HG03066 (cell line): Measurements from ENCODE around the gene MRPL16.
"Not testable (repeated sequence)": the region's sequence is repeated elsewhere in the genome, so short reads cannot be mapped to it uniquely, and the experiment has no call there.

Source experiments
- ATAC-seq: cut with Tn5 transposase; IDR thresholded peaks from one replicate; pipeline ENCODE4 v1.9.1; 2021; ENCODE audit warnings: low read depth; ENCODE audit not compliant: unreplicated experiment

Gene MRPL16

GRCh38 chr11:59810189-59810910 lies at the start of gene MRPL16:
TSS of gene MRPL16 (minus strand) at chr11:59810778. CDS start at chr11:59810658, 120 bp downstream.
- ATAC-seq, result peak; percentile 96

DNA sequence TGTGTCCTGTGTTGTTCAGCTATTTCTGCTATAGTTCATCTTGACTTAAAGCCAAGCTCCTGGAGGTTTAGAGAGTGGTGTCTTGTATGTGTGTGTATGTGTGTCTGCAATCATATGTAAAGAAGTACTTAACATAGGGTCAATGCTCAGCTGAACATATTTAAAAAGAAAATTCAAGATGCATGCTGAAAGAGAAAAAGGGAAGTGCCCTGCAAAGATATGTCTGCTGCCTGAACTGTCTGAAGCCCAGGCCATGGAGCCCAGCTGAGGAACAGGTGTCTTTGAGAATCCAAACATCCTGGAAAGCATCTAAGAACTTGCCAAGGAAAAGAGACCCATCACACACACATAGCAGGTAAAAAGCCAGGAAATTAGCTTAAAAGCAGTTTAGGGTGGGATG lies 49.1 kb upstream of the MRPL16 start:
- ATAC-seq, result no peak

GRCh38 chr11:59857439-59858434 lies 47.2 kb upstream of the MRPL16 start:
- ATAC-seq, result no peak

- no peak for ATAC-seq
Measured at GRCh38 chr11:59854871-59855270, 44.3 kb upstream of the MRPL16 start.

- ATAC-seq, result not testable (repeated sequence)
Measured at GRCh38 chr11:59851416-59851815, 40.8 kb upstream of the MRPL16 start.

GRCh38 chr11:59849551-59849950 lies 39.0 kb upstream of the MRPL16 start:
- ATAC-seq, result not testable (repeated sequence)

DNA sequence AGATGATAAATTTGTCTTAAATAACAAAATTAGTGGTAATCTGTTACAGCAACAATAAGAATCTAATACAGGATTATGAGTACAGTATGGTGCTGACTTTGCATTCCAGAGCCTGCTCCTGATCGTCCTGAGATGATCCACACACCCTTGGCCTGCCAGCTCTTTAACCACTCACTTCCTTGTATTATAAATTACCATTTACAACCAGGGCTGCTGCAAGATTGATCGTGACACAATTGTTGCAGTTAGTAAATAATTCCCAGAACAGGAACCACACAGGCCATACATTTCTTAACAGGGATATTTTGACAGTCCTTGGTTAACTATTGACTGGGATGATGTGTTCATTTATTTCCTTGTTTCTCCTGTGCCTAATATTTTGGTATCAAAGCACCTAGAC lies 38.6 kb upstream of the MRPL16 start:
- no peak for ATAC-seq

DNA sequence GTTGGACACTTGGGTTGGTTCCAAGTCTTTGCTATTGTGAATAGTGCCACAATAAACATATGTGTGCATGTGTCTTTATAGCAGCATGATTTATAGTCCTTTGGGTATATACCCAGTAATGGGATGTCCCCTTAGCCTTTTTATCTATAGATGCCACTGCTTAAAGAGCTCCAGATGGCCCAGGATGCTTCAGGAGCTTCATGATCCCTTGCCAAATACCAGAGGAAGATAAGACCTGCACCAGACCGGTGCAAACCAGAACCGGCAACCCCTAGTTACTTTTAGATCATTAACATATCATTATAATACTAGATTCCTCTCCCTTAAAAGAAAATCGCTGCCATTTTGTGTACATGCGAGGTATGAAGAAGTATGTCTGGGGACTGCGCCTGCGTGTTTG lies 37.9 kb upstream of the MRPL16 start:
- not testable (repeated sequence) for ATAC-seq

- ATAC-seq, result no peak
Measured at GRCh38 chr11:59847626-59848025, 37.0 kb upstream of the MRPL16 start.

DNA sequence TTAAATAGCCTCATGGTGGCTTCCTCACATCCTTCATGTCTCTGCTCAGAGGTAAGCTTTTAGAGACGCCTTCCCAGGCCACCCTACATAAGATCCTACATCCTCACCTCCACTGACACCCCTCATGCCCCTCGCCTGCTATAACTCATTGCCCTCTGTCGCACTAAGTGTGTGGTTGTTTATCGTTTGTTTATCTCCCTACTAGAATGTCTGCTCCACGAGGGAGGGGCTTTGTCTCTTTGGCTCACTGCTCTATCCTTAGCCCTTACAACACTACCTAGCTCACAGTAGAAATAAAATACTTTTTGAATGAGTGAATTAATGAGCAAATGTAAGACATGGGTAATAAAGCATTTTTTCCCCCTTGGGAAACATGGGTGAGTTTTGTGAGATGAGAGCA lies 36.0 kb upstream of the MRPL16 start:
- no peak for ATAC-seq

DNA sequence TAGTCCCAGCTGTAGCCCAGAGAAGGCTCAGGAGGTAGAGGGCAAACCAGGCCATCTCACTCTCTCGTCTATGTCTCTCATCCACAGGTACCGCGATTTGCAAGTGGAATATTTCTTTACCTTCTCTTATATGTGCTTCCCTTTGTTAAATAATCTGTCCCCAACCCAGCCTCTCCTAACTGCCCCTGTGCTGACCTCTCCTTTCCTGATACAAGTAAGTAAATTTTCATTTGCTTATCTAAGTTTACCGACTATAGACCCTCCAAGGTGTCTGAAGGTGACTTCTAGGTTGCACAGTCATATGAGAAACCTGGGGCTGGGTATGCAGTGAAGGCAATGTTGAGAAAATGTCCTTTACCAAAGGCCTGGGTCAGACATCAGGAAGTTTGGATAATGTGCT lies 34.8 kb upstream of the MRPL16 start, which contains the start of gene CBLIF:
CBLIF (minus strand) TSS at position 101 of the 400 bp plus-strand sequence; CDS start at position 55, 46 bp downstream.
- no peak for ATAC-seq

GRCh38 chr11:59842316-59842715 lies 31.7 kb upstream of the MRPL16 start:
- ATAC-seq, result no peak

- no peak for ATAC-seq
Measured at GRCh38 chr11:59841514-59841913, 30.9 kb upstream of the MRPL16 start.

DNA sequence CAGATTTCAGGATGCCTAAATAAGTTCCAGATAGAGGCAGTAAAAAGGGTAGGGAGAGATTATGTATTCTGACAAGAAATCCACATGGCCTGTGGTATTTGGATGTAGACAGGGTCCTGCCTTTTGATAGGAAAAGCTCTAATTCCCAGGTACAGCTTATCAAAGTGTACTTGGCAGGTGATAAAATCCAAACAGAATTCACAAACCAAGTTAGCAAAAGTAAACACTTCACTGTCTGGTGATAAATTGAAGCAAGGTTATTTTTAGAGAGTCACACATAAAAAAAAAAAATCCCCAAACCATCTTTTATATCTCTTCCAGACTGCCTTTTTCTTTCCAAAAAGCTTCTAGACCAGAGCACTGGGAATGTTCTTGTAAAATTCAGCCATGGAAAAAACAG lies 29.0 kb upstream of the MRPL16 start:
- no peak for ATAC-seq

DNA sequence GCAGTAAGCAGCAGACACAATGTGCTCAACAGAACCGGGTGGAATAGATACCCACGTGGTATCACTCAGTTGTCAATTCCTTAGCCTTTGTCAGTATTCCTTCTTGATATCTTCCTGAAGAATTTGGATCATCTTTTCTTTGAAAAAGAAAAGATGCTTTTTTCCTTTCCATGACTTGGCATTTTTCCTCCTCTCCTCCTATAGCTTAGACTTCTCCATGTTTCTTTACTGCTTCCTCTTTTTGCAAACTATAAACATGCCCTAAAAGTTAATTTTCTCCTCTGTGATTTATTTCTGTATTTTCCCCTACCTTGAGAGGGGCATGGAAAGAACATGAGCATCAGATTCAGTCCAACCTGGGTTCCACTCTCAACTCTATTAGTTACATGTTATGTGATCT lies 23.0 kb upstream of the MRPL16 start:
- ATAC-seq, result no peak

GRCh38 chr11:59829358-59829757 lies 18.8 kb upstream of the MRPL16 start:
- ATAC-seq, result no peak

DNA sequence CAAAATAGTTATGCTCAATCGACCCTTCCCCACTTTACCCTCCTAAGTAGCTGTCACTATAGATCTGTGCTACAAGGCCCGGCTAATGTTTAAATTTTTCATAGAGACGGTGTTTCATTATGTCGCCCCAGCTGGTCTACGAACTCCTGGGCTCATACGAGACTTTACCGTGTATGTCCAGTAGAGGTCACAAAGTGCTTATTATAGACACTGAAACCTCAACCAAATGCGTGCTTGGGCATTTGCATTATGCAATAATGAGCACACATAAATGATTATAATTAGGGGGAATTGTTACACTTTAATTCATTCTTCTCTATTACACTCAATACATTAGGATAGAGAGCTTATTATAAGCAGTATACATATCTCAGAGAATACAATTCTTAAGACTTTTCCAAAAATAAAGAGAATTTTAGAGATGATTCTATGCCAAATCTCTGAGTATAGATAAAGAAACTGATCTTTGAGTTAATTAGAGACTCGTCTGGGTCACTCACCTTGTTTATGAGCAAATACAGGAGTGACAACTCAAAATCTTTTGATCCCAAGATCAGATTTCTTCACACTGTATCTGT lies 12.5 kb upstream of the MRPL16 start:
- ATAC-seq, result peak; percentile 90

GRCh38 chr11:59818572-59818971 lies 8.0 kb upstream of the MRPL16 start:
- no peak for ATAC-seq

GRCh38 chr11:59816434-59816833 lies 5.9 kb upstream of the MRPL16 start:
- not testable (repeated sequence) for ATAC-seq

DNA sequence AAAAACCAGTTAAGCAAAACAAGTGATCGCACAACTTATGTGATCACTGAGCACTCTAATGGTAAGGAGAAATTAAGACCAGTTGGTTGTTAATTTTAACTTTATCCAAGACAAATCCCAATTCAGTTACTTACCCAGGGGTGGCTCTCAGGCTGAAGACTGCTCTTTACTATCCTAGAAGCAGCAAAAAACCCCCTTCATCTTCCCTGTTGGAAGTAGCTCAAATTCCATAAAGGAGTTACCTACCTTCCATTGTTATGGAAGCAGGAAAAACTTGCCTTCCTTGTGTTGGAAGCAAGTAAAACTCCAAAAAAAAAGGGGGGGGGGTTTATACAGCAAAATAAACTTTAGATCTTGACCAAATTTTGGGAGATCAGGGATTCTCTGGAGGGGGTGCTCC lies 5.2 kb upstream of the MRPL16 start:
- no peak for ATAC-seq

GRCh38 chr11:59814021-59814420 lies 3.4 kb upstream of the MRPL16 start:
- no peak for ATAC-seq
